Body of pancreas (tissue), 4 donors: Measurements from ENCODE around the gene NREP. TPM values are rescaled to one million over a fixed set of nuclear protein-coding genes. Genes with fewer than 3 reads are reported as not detected.

Experiments
- ATAC-seq: fragments of 150-250 bp; one replicate; pipeline ENCODE4 v1.9.1; 2016
- DNase-seq, 4 donors: peaks; one replicate each; pipeline ENCODE4 v3.0.0-alpha.2; 2019
- H3K27ac ChIP-seq, 4 donors: fragments of 200-600 bp; sonication (generic); 1 replicate in 3 of 4; 2 replicates in 1 of 4; pipeline versions ENCODE4 v1.5.1 to v1.6.1; 2016 to 2019; ENCODE audit warnings: mild to moderate bottlenecking in 1 of 4, mixed read lengths in 1 of 4, moderate library complexity in 1 of 4
- H3K27me3 ChIP-seq, 2 donors: fragments of 200-600 bp; sonication (generic); one replicate each; pipeline ENCODE4 v1.6.0; 2016; ENCODE audit warnings: mild to moderate bottlenecking in 1 of 2
- H3K36me3 ChIP-seq, 2 donors: fragments of 200-600 bp; sonication (generic); replicated peaks in 1 of 2; 2 replicates each; pipeline ENCODE4 v1.5.1; 2016; ENCODE audit warnings: low read depth in 2 of 2; ENCODE audit not compliant: insufficient read depth in 1 of 2
- H3K4me1 ChIP-seq: fragments of 200-600 bp; sonication (generic); one replicate; pipeline ENCODE4 v1.6.0; 2016
- H3K4me3 ChIP-seq, 2 donors: fragments of 200-600 bp; sonication (generic); 1 replicate in 1 of 2; 2 replicates in 1 of 2; pipeline ENCODE4 v1.5.1; 2016 to 2019
- H3K9me3 ChIP-seq, 3 donors: fragments of 200-600 bp; sonication (generic); 1 replicate in 2 of 3; 2 replicates in 1 of 3; pipeline ENCODE4 v1.5.1; 2016
- POLR2A ChIP-seq, 3 donors: fragments of 450-650 bp; IDR thresholded peaks; one replicate each; pipeline ENCODE4 v1.6.1; 2016; ENCODE audit warnings: antibody characterized with exemption in 3 of 3, mild to moderate bottlenecking in 2 of 3
- WGBS, 2 donors: methylation state at CpG; one replicate each; pipeline ENCODE4 v1.1.5; 2017; 5-methylcytosine and 5-hydroxymethylcytosine counted together
- intact Hi-C: fragments of 100-400 bp; cut with DNase I; formaldehyde crosslinking; loops from one replicate; pipeline ENCODE4 v1.15.1; 2023
- total RNA-seq, 2 donors: library from RNA; depleted of rRNA; stranded (reverse); fragments of >200 nt; gene quantifications; one replicate each; pipeline ENCODE4 v1.1.0, GENCODE V29; 2016
- TF ChIP-seq, protein P1 (sequence below), 7 experiments: fragments of 450-650 bp in 4 of 7; fragments of 200-600 bp in 3 of 7; sonication (generic) in 3 of 7; IDR thresholded peaks; one replicate each; pipeline ENCODE4 v1.5.1; 2016 to 2019; ENCODE audit warnings: antibody characterized with exemption in 7 of 7

Gene NREP
- total RNA-seq, 2 donors from 2014 or later, result 4.4 to 5.3 TPM

GRCh38 chr5:111694133-111694532, 62.9 kb downstream of the NREP start:
- ATAC-seq (no peak), DNase-seq (no peak)
- Histone ChIP-seq H3K27me3 (no peaks in the 10 kb centered on the region), H3K36me3 (no peaks in the 10 kb centered on the region), H3K9me3 (no peaks in the 10 kb centered on the region), H3K4me3 (no peak overlapping the region), H3K4me1 (no peaks in the 10 kb centered on the region), H3K27ac (no peak overlapping the region)
- WGBS, 2 donors, result 73 to 87% methylated on average over 1 of the region's 1 CpG
- TF ChIP-seq, protein P1, sequence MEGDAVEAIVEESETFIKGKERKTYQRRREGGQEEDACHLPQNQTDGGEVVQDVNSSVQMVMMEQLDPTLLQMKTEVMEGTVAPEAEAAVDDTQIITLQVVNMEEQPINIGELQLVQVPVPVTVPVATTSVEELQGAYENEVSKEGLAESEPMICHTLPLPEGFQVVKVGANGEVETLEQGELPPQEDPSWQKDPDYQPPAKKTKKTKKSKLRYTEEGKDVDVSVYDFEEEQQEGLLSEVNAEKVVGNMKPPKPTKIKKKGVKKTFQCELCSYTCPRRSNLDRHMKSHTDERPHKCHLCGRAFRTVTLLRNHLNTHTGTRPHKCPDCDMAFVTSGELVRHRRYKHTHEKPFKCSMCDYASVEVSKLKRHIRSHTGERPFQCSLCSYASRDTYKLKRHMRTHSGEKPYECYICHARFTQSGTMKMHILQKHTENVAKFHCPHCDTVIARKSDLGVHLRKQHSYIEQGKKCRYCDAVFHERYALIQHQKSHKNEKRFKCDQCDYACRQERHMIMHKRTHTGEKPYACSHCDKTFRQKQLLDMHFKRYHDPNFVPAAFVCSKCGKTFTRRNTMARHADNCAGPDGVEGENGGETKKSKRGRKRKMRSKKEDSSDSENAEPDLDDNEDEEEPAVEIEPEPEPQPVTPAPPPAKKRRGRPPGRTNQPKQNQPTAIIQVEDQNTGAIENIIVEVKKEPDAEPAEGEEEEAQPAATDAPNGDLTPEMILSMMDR (IDR thresholded peaks at IDR 0.05), result no peak
- no peak for TF ChIP-seq POLR2A (IDR thresholded peaks at IDR 0.05)
- intact Hi-C loops, result no loop called here

DNA sequence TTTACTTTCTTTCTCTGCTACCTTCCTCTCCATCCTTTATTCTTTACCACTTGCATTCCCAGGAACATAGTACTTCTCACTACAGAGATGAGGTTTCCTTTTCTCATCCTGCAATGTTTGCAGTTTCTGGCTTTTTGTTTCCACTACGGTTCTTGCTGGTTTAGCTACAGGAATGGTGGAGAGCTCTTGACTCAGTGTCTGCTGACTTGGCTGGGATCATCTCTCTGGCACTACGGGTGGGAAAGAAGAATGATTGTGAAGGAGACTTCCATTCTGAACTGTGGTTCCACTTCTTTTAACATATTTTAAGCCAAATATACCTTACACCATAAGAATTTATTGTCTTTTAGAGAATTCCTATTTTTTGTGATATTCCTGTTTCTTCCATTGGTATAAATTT, 65.1 kb downstream of the NREP start:
- Histone ChIP-seq H3K27ac (no peak overlapping the region), H3K4me3 (no peak overlapping the region), H3K27me3 (no peaks in the 10 kb centered on the region), H3K4me1 (no peaks in the 10 kb centered on the region), H3K36me3 (no peaks in the 10 kb centered on the region), H3K9me3 (no peaks in the 10 kb centered on the region)
- TF ChIP-seq, protein P1 (IDR thresholded peaks at IDR 0.05), result no peak
- no peak for TF ChIP-seq POLR2A (IDR thresholded peaks at IDR 0.05)
- DNase-seq (no peak), ATAC-seq (no peak)
- 79 to 82% methylated on average over 2 of the region's 2 CpGs for WGBS, 2 donors
- intact Hi-C loops, result no loop called here

- Histone ChIP-seq H3K27ac (no peak overlapping the region), H3K9me3 (no peaks in the 10 kb centered on the region), H3K4me3 (no peak overlapping the region), H3K27me3 (no peaks in the 10 kb centered on the region), H3K4me1 (no peaks in the 10 kb centered on the region), H3K36me3 (no peaks in the 10 kb centered on the region)
- 91 to 94% methylated on average over 3 of the region's 3 CpGs for WGBS, 2 donors
- DNase-seq, result no peak
- TF ChIP-seq POLR2A (IDR thresholded peaks at IDR 0.05), result no peak
- TF ChIP-seq, protein P1 (IDR thresholded peaks at IDR 0.05), result no peak
- intact Hi-C loops, result no loop called here
- no peak for ATAC-seq
Measured at GRCh38 chr5:111691508-111691907, 65.5 kb downstream of the NREP start.

DNA sequence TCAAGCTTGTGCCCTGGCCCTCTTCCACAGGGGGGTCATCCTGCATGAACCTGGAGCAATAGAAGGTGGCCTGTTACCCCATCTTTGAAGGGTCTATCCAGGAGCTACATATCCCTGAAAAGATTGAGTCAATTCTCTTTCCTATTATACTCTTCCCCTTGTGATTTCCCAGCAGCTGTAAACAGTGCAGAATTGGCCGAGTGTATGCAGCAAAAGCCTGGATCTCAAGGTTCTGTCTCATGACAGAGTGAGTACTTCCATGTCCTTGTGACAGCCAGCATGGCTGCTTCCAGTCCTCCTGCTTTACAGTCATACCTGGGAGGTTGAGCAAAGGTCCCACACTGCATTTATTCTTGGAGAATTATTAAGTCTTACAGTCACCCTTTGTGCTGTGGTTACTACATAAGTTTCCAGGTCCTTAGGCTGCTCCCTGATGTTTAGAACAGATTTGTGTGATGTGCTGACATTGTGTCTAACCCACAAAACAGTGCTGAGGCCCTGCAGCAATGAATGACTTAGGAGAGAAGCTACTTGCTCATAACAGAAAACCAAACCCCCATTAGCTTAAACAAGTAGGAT, 67.5 kb downstream of the NREP start:
- Histone ChIP-seq H3K4me1 (no peaks in the 10 kb centered on the region), H3K4me3 (no peak overlapping the region), H3K36me3 (no peaks in the 10 kb centered on the region), H3K9me3 (no peaks in the 10 kb centered on the region), H3K27me3 (no peaks in the 10 kb centered on the region), H3K27ac (no peak overlapping the region)
- ATAC-seq (no peak), DNase-seq (no peak)
- intact Hi-C loops, result no loop called here
- WGBS, 2 donors, result 68 to 91% methylated on average over 1 of the region's 1 CpG
- no peak for TF ChIP-seq POLR2A (IDR thresholded peaks at IDR 0.05)
- TF ChIP-seq, protein P1 (IDR thresholded peaks at IDR 0.05), result no peak

GRCh38 chr5:111685969-111686368, 71.0 kb downstream of the NREP start:
- Histone ChIP-seq H3K27ac (no peak overlapping the region), H3K9me3 (no peaks in the 10 kb centered on the region), H3K4me3 (no peak overlapping the region), H3K36me3 (no peaks in the 10 kb centered on the region), H3K4me1 (peaks cover 4% of the 10 kb centered on the region), H3K27me3 (no peaks in the 10 kb centered on the region)
- no peak for ATAC-seq
- no peak for TF ChIP-seq POLR2A (IDR thresholded peaks at IDR 0.05)
- TF ChIP-seq, protein P1 (IDR thresholded peaks at IDR 0.05), result peak in 4 of 7 experiments; percentile 11 to 35 (median 18)
- WGBS, 2 donors, result 82 to 94% methylated on average over 3 of the region's 3 CpGs
- DNase-seq, result no peak
- intact Hi-C loops, result no loop called here
